Anterior cingulate cortex (tissue), 58 donors: Measurements from ENCODE around the gene GOLGA1.
"Not testable (repeated sequence)": the region's sequence is repeated elsewhere in the genome, so short reads cannot be mapped to it uniquely, and the experiment has no call there.

Experiments
- DNase-seq, 58 donors: peaks; one replicate each; lab custom pipeline; 2025; lab: John Stamatoyannopoulos, UW

The GOLGA1 gene

GRCh38 chr9:124940894-124941678 lies at the start of gene GOLGA1:
TSS of gene GOLGA1 (minus strand) at chr9:124941083. CDS start at chr9:124938711, 2,372 bp downstream.
- peak; percentile 50 to 96 (median 91) for DNase-seq

- DNase-seq = no peak
These were observed 42.8 kb upstream of the GOLGA1 start for GRCh38 chr9:124983698-124984097.

GRCh38 chr9:124980431-124980830 lies 39.5 kb upstream of the GOLGA1 start:
- DNase-seq = no peak

GRCh38 chr9:124975131-124975530 lies 34.2 kb upstream of the GOLGA1 start:
- no peak for DNase-seq

GRCh38 chr9:124973807-124974206 lies 32.9 kb upstream of the GOLGA1 start:
- no peak for DNase-seq

- DNase-seq = no peak
These were observed 31.4 kb upstream of the GOLGA1 start for GRCh38 chr9:124972241-124972770.

GRCh38 chr9:124969401-124969800 lies 28.5 kb upstream of the GOLGA1 start:
- no peak for DNase-seq

GRCh38 chr9:124968238-124968637 lies 27.4 kb upstream of the GOLGA1 start:
- no peak for DNase-seq

- DNase-seq = not testable (repeated sequence)
These were observed 25.1 kb upstream of the GOLGA1 start for GRCh38 chr9:124965775-124966568.

- DNase-seq = no peak
These were observed 23.7 kb upstream of the GOLGA1 start for GRCh38 chr9:124964604-124965003.

GRCh38 chr9:124964056-124964455 lies 23.2 kb upstream of the GOLGA1 start:
- no peak for DNase-seq

GRCh38 chr9:124960409-124960752 lies 19.5 kb upstream of the GOLGA1 start:
- DNase-seq = no peak

- DNase-seq = not testable (repeated sequence)
These were observed 19.0 kb upstream of the GOLGA1 start for GRCh38 chr9:124959671-124960408.

- DNase-seq = no peak
These were observed 13.4 kb upstream of the GOLGA1 start for GRCh38 chr9:124954255-124954654.

GRCh38 chr9:124950050-124950718 lies 9.3 kb upstream of the GOLGA1 start:
- DNase-seq = no peak

- DNase-seq = no peak
These were observed 8.5 kb upstream of the GOLGA1 start for GRCh38 chr9:124949387-124949786.

GRCh38 chr9:124947727-124948391 lies 7.0 kb upstream of the GOLGA1 start:
- DNase-seq = no peak

GRCh38 chr9:124946167-124946566 lies 5.3 kb upstream of the GOLGA1 start:
- no peak for DNase-seq

GRCh38 chr9:124941679-124942561 lies 1.0 kb upstream of the GOLGA1 start:
- DNase-seq = peak in 36 of 58 donors; percentile 2 to 67 (median 37)
